Body of pancreas (tissue), 4 donors: ENCODE results near the gene NTN4. TPM values are rescaled to one million over a fixed set of nuclear protein-coding genes. Genes with fewer than 3 reads are reported as not detected.

Source experiments
- ATAC-seq: fragments of 150-250 bp; one replicate; pipeline ENCODE4 v1.9.1; 2016
- DNase-seq, 4 donors: peaks; one replicate each; pipeline ENCODE4 v3.0.0-alpha.2; 2019
- H3K27ac ChIP-seq, 4 donors: fragments of 200-600 bp; sonication (generic); 1 replicate in 3 of 4; 2 replicates in 1 of 4; pipeline versions ENCODE4 v1.5.1 to v1.6.1; 2016 to 2019; ENCODE audit warnings: mild to moderate bottlenecking in 1 of 4, mixed read lengths in 1 of 4, moderate library complexity in 1 of 4
- H3K27me3 ChIP-seq, 2 donors: fragments of 200-600 bp; sonication (generic); one replicate each; pipeline ENCODE4 v1.6.0; 2016; ENCODE audit warnings: mild to moderate bottlenecking in 1 of 2
- H3K36me3 ChIP-seq, 2 donors: fragments of 200-600 bp; sonication (generic); replicated peaks in 1 of 2; 2 replicates each; pipeline ENCODE4 v1.5.1; 2016; ENCODE audit warnings: low read depth in 2 of 2; ENCODE audit not compliant: insufficient read depth in 1 of 2
- H3K4me1 ChIP-seq: fragments of 200-600 bp; sonication (generic); one replicate; pipeline ENCODE4 v1.6.0; 2016
- H3K4me3 ChIP-seq, 2 donors: fragments of 200-600 bp; sonication (generic); 1 replicate in 1 of 2; 2 replicates in 1 of 2; pipeline ENCODE4 v1.5.1; 2016 to 2019
- H3K9me3 ChIP-seq, 3 donors: fragments of 200-600 bp; sonication (generic); 1 replicate in 2 of 3; 2 replicates in 1 of 3; pipeline ENCODE4 v1.5.1; 2016
- CTCF ChIP-seq, 7 experiments: fragments of 450-650 bp in 4 of 7; fragments of 200-600 bp in 3 of 7; sonication (generic) in 3 of 7; IDR thresholded peaks; one replicate each; pipeline ENCODE4 v1.5.1; 2016 to 2019; ENCODE audit warnings: antibody characterized with exemption in 7 of 7
- POLR2A ChIP-seq, 3 donors: fragments of 450-650 bp; IDR thresholded peaks; one replicate each; pipeline ENCODE4 v1.6.1; 2016; ENCODE audit warnings: antibody characterized with exemption in 3 of 3, mild to moderate bottlenecking in 2 of 3
- WGBS, 2 donors: methylation state at CpG; one replicate each; pipeline ENCODE4 v1.1.5; 2017; 5-methylcytosine and 5-hydroxymethylcytosine counted together
- intact Hi-C: fragments of 100-400 bp; cut with DNase I; formaldehyde crosslinking; loops from one replicate; pipeline ENCODE4 v1.15.1; 2023
- total RNA-seq, 2 donors: library from RNA; depleted of rRNA; stranded (reverse); fragments of >200 nt; gene quantifications; one replicate each; pipeline ENCODE4 v1.1.0, GENCODE V29; 2016

The NTN4 gene
- total RNA-seq, 2 donors from 2014 or later: 47.7 to 62.0 TPM

DNA sequence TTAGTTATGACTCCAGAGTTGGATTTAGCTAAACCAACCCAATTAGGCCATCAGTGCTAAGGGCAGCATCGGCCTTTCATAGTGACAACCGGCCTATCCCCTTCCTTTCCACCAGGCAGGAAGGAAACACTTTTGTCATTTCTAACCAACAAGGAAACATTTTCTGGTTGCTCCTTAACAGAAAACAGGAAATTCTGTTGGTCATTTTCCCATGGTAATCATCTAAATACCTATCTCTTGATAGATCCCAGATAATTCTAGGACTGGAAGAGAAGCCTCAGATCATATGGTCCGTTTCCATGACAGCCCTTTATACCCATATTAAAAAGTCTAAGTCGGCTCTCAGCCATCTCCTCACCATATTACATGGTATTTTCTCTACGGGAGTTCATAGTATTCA is 160.1 kb downstream of the NTN4 start:
- H3K9me3 ChIP-seq: no peaks in the 10 kb centered on the region
- H3K4me3 ChIP-seq: no peak overlapping the region
- TF ChIP-seq POLR2A (IDR thresholded peaks at IDR 0.05) (no peak), CTCF (IDR thresholded peaks at IDR 0.05) (no peak)
- H3K4me1 ChIP-seq: peaks cover 60% of the 10 kb centered on the region
- ATAC-seq (no peak), DNase-seq (no peak)
- peak overlapping the region in 2 of 4 donors; percentile 15 to 28 for H3K27ac ChIP-seq
- H3K36me3 ChIP-seq: no peaks in the 10 kb centered on the region
- WGBS, 2 donors: 78 to 82% methylated on average over 5 of the region's 5 CpGs
- H3K27me3 ChIP-seq: no peaks in the 10 kb centered on the region
- intact Hi-C loops: no loop called here

DNA sequence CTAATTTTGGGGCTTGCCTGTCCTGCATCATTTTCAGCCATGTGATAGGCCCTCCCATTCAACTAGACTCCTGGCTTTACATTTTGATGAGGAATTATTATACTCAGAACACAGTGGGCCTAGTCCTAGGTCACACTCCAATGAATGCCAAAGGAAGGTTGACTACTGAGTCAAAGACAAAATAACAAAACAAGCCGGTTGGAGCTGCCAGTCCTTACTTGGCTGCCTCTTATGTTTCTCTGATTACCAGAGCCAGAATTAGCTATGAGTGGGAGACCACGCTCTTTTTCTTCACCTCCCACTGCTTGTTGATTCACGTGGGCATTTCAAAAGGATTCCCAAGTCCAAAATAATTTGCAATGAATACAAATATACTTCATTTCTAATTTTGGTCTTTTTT is 161.2 kb downstream of the NTN4 start:
- DNase-seq (no peak), ATAC-seq (no peak)
- H3K9me3 ChIP-seq: no peaks in the 10 kb centered on the region
- H3K4me3 ChIP-seq: no peak overlapping the region
- no peaks in the 10 kb centered on the region for H3K27me3 ChIP-seq
- H3K27ac ChIP-seq: no peak overlapping the region
- intact Hi-C loops: no loop called here
- H3K36me3 ChIP-seq: no peaks in the 10 kb centered on the region
- 70 to 89% methylated on average over 3 of the region's 3 CpGs for WGBS, 2 donors
- H3K4me1 ChIP-seq: peaks cover 60% of the 10 kb centered on the region
- no peak for TF ChIP-seq CTCF (IDR thresholded peaks at IDR 0.05)
- TF ChIP-seq POLR2A (IDR thresholded peaks at IDR 0.05): no peak

DNA sequence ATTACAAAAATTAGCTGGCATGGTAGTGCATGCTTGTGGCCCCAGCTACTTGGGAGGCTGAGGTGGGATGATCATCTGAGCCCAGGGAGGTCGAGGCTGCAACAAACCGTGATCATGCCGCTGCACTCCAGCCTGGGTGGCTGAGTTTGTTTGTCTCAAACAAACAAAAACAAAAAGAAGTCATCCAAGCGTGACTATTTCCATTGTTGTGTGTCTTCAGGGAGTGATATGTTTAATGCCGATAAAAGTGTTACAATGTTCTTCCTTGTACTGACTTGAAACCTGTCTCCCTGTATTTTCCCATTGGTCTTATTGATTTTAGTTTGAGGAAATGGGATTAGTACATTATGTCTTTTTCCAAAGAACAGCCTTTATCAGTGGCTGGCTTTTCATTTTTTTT is 163.7 kb downstream of the NTN4 start:
- DNase-seq: no peak
- TF ChIP-seq POLR2A (IDR thresholded peaks at IDR 0.05): peak in 1 of 3 donors; percentile 27
- no peak for TF ChIP-seq CTCF (IDR thresholded peaks at IDR 0.05)
- no peaks in the 10 kb centered on the region for H3K9me3 ChIP-seq
- peak; percentile 65 for ATAC-seq
- H3K4me1 ChIP-seq: peaks cover 53% of the 10 kb centered on the region
- no peak overlapping the region for H3K4me3 ChIP-seq
- no peaks in the 10 kb centered on the region for H3K27me3 ChIP-seq
- WGBS, 2 donors: 21 to 26% methylated on average over 5 of the region's 5 CpGs
- intact Hi-C loops: no loop called here
- H3K27ac ChIP-seq: peak overlapping the region; percentile 68 to 91 (median 87)
- H3K36me3 ChIP-seq: no peaks in the 10 kb centered on the region

DNA sequence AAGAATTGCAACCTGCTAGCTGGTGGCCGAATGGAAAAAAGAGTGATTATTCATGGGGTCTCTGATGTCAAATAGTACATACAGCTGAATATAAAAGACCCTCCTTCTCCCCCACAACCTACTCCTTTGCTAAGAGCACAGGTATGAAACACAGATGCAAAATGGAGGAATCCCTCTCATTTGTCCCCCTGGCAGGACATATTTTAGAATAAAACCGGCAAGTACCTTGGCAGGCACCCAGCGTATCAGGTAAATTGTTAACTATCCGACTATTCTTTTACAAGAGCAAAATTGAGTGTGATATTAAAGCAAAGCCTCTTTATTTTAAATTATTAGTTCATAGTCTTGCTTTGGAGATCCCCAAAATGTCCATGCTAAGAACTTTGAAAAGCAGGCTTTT is 165.6 kb downstream of the NTN4 start:
- intact Hi-C loops: no loop called here
- TF ChIP-seq POLR2A (IDR thresholded peaks at IDR 0.05): no peak
- TF ChIP-seq CTCF (IDR thresholded peaks at IDR 0.05): no peak
- no peaks in the 10 kb centered on the region for H3K36me3 ChIP-seq
- no peaks in the 10 kb centered on the region for H3K27me3 ChIP-seq
- H3K4me1 ChIP-seq: peaks cover 57% of the 10 kb centered on the region
- DNase-seq (peak; percentile 68 to 81 (median 72)), ATAC-seq (peak; percentile 26)
- no peaks in the 10 kb centered on the region for H3K9me3 ChIP-seq
- H3K27ac ChIP-seq: peak overlapping the region; percentile 47 to 91 (median 87)
- no peak overlapping the region for H3K4me3 ChIP-seq
- WGBS, 2 donors: 21 to 22% methylated on average over 4 of the region's 4 CpGs

DNA sequence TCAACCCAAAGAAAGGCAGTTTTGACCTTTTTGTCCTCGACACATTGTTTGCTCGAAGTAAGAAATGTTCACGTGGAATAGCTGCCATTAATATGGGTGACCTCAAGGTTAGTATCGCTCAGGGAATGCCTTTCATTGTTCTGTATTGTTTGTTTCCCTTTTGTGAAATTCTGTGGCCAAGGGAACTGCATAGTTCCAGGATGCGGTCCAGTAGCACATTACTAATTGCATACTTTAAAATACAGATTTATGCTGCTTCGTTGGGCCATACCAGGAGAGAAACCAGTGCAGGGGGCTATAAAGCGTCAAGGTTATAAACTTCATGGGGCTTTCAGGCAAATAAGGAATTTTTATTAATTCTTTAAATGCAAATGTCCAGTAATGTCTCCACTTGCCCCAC is 166.0 kb downstream of the NTN4 start:
- Histone ChIP-seq H3K4me3 (no peak overlapping the region), H3K27ac (peak overlapping the region; percentile 27 to 91 (median 87)), H3K27me3 (no peaks in the 10 kb centered on the region), H3K4me1 (peaks cover 57% of the 10 kb centered on the region), H3K9me3 (no peaks in the 10 kb centered on the region), H3K36me3 (no peaks in the 10 kb centered on the region)
- intact Hi-C loops: no loop called here
- peak; percentile 55 for ATAC-seq
- peak in 2 of 4 donors; percentile 25 to 37 for DNase-seq
- WGBS, 2 donors: 39 to 43% methylated on average over 7 of the region's 7 CpGs
- TF ChIP-seq POLR2A (IDR thresholded peaks at IDR 0.05) (no peak), CTCF (IDR thresholded peaks at IDR 0.05) (no peak)
